Neuronal stem cell (in vitro differentiated cells): ENCODE measurements around the gene SPRR2B. TPM values are rescaled to one million over a fixed set of nuclear protein-coding genes. Genes with fewer than 3 reads are reported as not detected.
"Not testable (repeated sequence)": the region's sequence is repeated elsewhere in the genome, so short reads cannot be mapped to it uniquely, and the experiment has no call there.

Experiments
- DNase-seq: peaks from one replicate; pipeline ENCODE4 v3.0.0-alpha.2; 2013; ENCODE audit warnings: low spot score
- H2AFZ ChIP-seq: one replicate; pipeline ENCODE4 v1.6.1; 2013; ENCODE audit warnings: mild to moderate bottlenecking, low read length, inconsistent platforms
- H2AK5ac ChIP-seq: 2 replicates; pipeline ENCODE4 v1.6.1; 2013; ENCODE audit warnings: low read depth, mild to moderate bottlenecking, inconsistent platforms, low read length, moderate library complexity, mixed read lengths
- H2BK120ac ChIP-seq: 2 replicates; pipeline ENCODE4 v1.6.1; 2013; ENCODE audit warnings: low read depth, mild to moderate bottlenecking, inconsistent platforms, low read length, moderate library complexity, mixed read lengths
- H2BK12ac ChIP-seq: one replicate; pipeline ENCODE4 v1.6.1; 2013; ENCODE audit warnings: low read length, inconsistent platforms
- H2BK15ac ChIP-seq: 2 replicates; pipeline ENCODE4 v1.6.1; 2013; ENCODE audit warnings: mild to moderate bottlenecking, low read length, inconsistent platforms, mixed read lengths
- H2BK5ac ChIP-seq: one replicate; pipeline ENCODE4 v1.6.1; 2013; ENCODE audit warnings: inconsistent platforms, mild to moderate bottlenecking, low read length, moderate library complexity
- H3K14ac ChIP-seq: one replicate; pipeline ENCODE4 v1.6.1; 2013; ENCODE audit warnings: low read length, inconsistent platforms
- H3K18ac ChIP-seq: 2 replicates; pipeline ENCODE4 v1.6.1; 2013; ENCODE audit warnings: low read length, inconsistent platforms
- H3K23ac ChIP-seq: 2 replicates; pipeline ENCODE4 v1.6.1; 2013; ENCODE audit warnings: low read depth, mild to moderate bottlenecking, mixed read lengths, low read length, inconsistent platforms; ENCODE audit not compliant: poor library complexity
- H3K27ac ChIP-seq: replicated peaks from 3 replicates; pipeline ENCODE4 v1.5.1; 2013; ENCODE audit warnings: low read length, inconsistent platforms
- H3K27me3 ChIP-seq, 3 experiments: 2 replicates each; pipeline ENCODE4 v1.6.1; 2013; ENCODE audit warnings: low read length in 3 of 3, mild to moderate bottlenecking in 2 of 3, inconsistent platforms in 1 of 3, low read depth in 1 of 3, mixed read lengths in 1 of 3, moderate library complexity in 1 of 3; ENCODE audit not compliant: control insufficient read depth in 3 of 3, insufficient read depth in 3 of 3
- H3K36me3 ChIP-seq, 2 donors: replicated peaks in 1 of 2; 2 replicates each; pipeline ENCODE4 v1.6.1; 2013; ENCODE audit warnings: low read length in 2 of 2; ENCODE audit not compliant: control insufficient read depth in 2 of 2, insufficient read depth in 2 of 2
- H3K4ac ChIP-seq: 2 replicates; pipeline ENCODE4 v1.6.1; 2013; ENCODE audit warnings: inconsistent platforms, mild to moderate bottlenecking, low read length, moderate library complexity
- H3K4me1 ChIP-seq, 2 donors: 1 replicate in 1 of 2; 2 replicates in 1 of 2; pipeline ENCODE4 v1.6.1; 2013; ENCODE audit warnings: low read length in 2 of 2, low read depth in 1 of 2; ENCODE audit not compliant: control insufficient read depth in 2 of 2, insufficient read depth in 1 of 2
- H3K4me2 ChIP-seq: one replicate; pipeline ENCODE4 v1.6.1; 2013; ENCODE audit warnings: mild to moderate bottlenecking, low read length, inconsistent platforms; ENCODE audit not compliant: insufficient read depth, poor library complexity, severe bottlenecking
- H3K4me3 ChIP-seq, 2 donors: 2 replicates each; pipeline ENCODE4 v1.5.1; 2013; ENCODE audit warnings: low read length in 2 of 2, mild to moderate bottlenecking in 2 of 2, inconsistent platforms in 1 of 2, moderate library complexity in 1 of 2
- H3K79me1 ChIP-seq: one replicate; pipeline ENCODE4 v1.6.1; 2013; ENCODE audit warnings: low read depth, mild to moderate bottlenecking, inconsistent platforms, low read length, moderate library complexity
- H3K9ac ChIP-seq: one replicate; pipeline ENCODE4 v1.6.1; 2013; ENCODE audit warnings: mild to moderate bottlenecking, low read depth, low read length, inconsistent platforms; ENCODE audit not compliant: poor library complexity
- H3K9me3 ChIP-seq, 2 donors: replicated peaks in 1 of 2; 2 replicates each; pipeline versions ENCODE3 to v1.6.1; 2013; ENCODE audit warnings: low read length in 2 of 2, mild to moderate bottlenecking in 2 of 2, inconsistent platforms in 1 of 2, low read depth in 1 of 2, mixed read lengths in 1 of 2, moderate library complexity in 1 of 2; ENCODE audit not compliant: control insufficient read depth in 2 of 2, insufficient read depth in 1 of 2
- H4K8ac ChIP-seq: one replicate; pipeline ENCODE4 v1.6.1; 2013; ENCODE audit warnings: low read depth, mild to moderate bottlenecking, inconsistent platforms, low read length, moderate library complexity
- H4K91ac ChIP-seq: one replicate; pipeline ENCODE4 v1.6.1; 2013; ENCODE audit warnings: low read length, low read depth, mild to moderate bottlenecking, inconsistent platforms; ENCODE audit not compliant: poor library complexity
- WGBS, 2 donors: extraction: QIAGEN DNeasy Blood & Tissue Kit; methylation state at CpG; one replicate each; pipeline ENCODE4 v1.1.7; 2013; ENCODE audit warnings: missing lambda C conversion rate in 2 of 2, mixed read lengths in 1 of 2; ENCODE audit not compliant: insufficient read length in 2 of 2, insufficient replicate concordance in 1 of 2; ENCODE audit errors: extremely low coverage in 2 of 2; 5-methylcytosine and 5-hydroxymethylcytosine counted together
- small RNA-seq: library from polyadenylated mRNA; stranded (forward); fragments of <200 nt; extraction: miRNeasy Mini kit (QIAGEN cat#:217004); gene quantifications from one replicate; pipeline ENCODE3, GENCODE V24; 2013; ENCODE audit not compliant: insufficient read depth

The SPRR2B gene

GRCh38 chr1:153022340-153022739 is 49.1 kb downstream of the SPRR2B start:
- H3K4me3 ChIP-seq, H3K27ac ChIP-seq, H4K8ac ChIP-seq, H3K79me1 ChIP-seq, H3K14ac ChIP-seq, DNase-seq, H2BK5ac ChIP-seq, H3K9ac ChIP-seq, H2BK15ac ChIP-seq, H2BK120ac ChIP-seq, H4K91ac ChIP-seq, H3K9me3 ChIP-seq, H3K4ac ChIP-seq, H3K23ac ChIP-seq, H3K18ac ChIP-seq, H3K4me1 ChIP-seq, H3K36me3 ChIP-seq, H2AFZ ChIP-seq, H3K4me2 ChIP-seq, H3K27me3 ChIP-seq, H2AK5ac ChIP-seq, H2BK12ac ChIP-seq: not testable (repeated sequence)
- no CpG with 5 or more reads among the region's 9 CpGs for WGBS, 2 donors

GRCh38 chr1:153021829-153022228 is 49.6 kb downstream of the SPRR2B start:
- DNase-seq = not testable (repeated sequence)

More at GRCh38 chr1:153021829-153022228, 49.6 kb downstream of the SPRR2B start:
- H4K91ac ChIP-seq, H3K4me3 ChIP-seq, H3K27ac ChIP-seq, H2BK5ac ChIP-seq, H3K9me3 ChIP-seq, H3K18ac ChIP-seq, H3K14ac ChIP-seq, H3K9ac ChIP-seq, H3K4ac ChIP-seq, H3K79me1 ChIP-seq, H2BK120ac ChIP-seq, H3K36me3 ChIP-seq, H3K4me2 ChIP-seq, H3K4me1 ChIP-seq, H2BK12ac ChIP-seq, H3K27me3 ChIP-seq, H2BK15ac ChIP-seq, H4K8ac ChIP-seq, H3K23ac ChIP-seq, H2AFZ ChIP-seq, H2AK5ac ChIP-seq: not testable (repeated sequence)
- no CpG with 5 or more reads among the region's 2 CpGs for WGBS, 2 donors

Small RNA genes lying within 50 kb of the gene (small RNA-seq; reads per million reads assigned to genes)
- gene AL356867.1 = not detected
